IMR-90 (cell line): ENCODE data around the gene BLOC1S4. TPM values are rescaled to one million over a fixed set of nuclear protein-coding genes. Genes with fewer than 3 reads are reported as not detected.

Source experiments
- ATAC-seq: fragments of 200-7000 bp; cut with Tn5 transposase; 2 replicates; pipeline ENCODE4 v1.9.1; 2020; ENCODE audit warnings: low read depth, mild to moderate bottlenecking, moderate library complexity
- BruUV-seq: library from RNA; stranded (reverse); fragments of 400-500 nt; replicated peaks from 2 replicates; lab custom pipeline; 2021; lab: Mats Ljungman, UMichigan
- CTCF ChIA-PET: fragments of 300-600 bp; formaldehyde crosslinking; extraction: SDS; loops from one replicate; lab custom pipeline; 2021; ENCODE audit warnings: antibody characterized with exemption; lab: Yijun Ruan, JAX
- POLR2A ChIA-PET: fragments of 300-600 bp; sonication (Branson Sonifier 250); formaldehyde crosslinking; loops from one replicate; lab custom pipeline; 2022; ENCODE audit warnings: antibody characterized with exemption; ENCODE audit not compliant: unreplicated experiment; lab: Charles Lee
- DNase-seq: peaks from one replicate; pipeline ENCODE4 v3.0.0; 2013
- H2AFZ ChIP-seq: replicated peaks from 2 replicates; pipeline ENCODE3; 2013; ENCODE audit warnings: low read length, mild to moderate bottlenecking; ENCODE audit not compliant: poor library complexity
- H2AK5ac ChIP-seq: 2 replicates; pipeline ENCODE4 v1.6.1; 2013; ENCODE audit warnings: low read depth, low read length, inconsistent platforms
- H2AK9ac ChIP-seq: replicated peaks from 2 replicates; pipeline ENCODE3; 2013; ENCODE audit warnings: mild to moderate bottlenecking, low read depth, low read length, moderate library complexity; ENCODE audit not compliant: poor library complexity
- H2BK120ac ChIP-seq: 2 replicates; pipeline ENCODE4 v1.6.1; 2013; ENCODE audit warnings: low read depth, low read length, inconsistent platforms
- H2BK15ac ChIP-seq: 3 replicates; pipeline ENCODE4 v1.6.1; 2013; ENCODE audit warnings: low read depth, low read length, inconsistent platforms
- H2BK20ac ChIP-seq: 2 replicates; pipeline ENCODE4 v1.6.1; 2013; ENCODE audit warnings: low read depth, mild to moderate bottlenecking, inconsistent platforms, low read length, moderate library complexity
- H2BK5ac ChIP-seq: 2 replicates; pipeline ENCODE4 v1.6.1; 2013; ENCODE audit warnings: mild to moderate bottlenecking, low read depth, low read length, inconsistent platforms; ENCODE audit not compliant: poor library complexity, severe bottlenecking
- H3K14ac ChIP-seq: replicated peaks from 2 replicates; pipeline ENCODE4 v1.6.1; 2013; ENCODE audit warnings: low read depth, low read length, inconsistent platforms
- H3K18ac ChIP-seq: 2 replicates; pipeline ENCODE4 v1.6.1; 2013; ENCODE audit warnings: low read depth, low read length, control low read depth
- H3K23ac ChIP-seq: 2 replicates; pipeline ENCODE4 v1.6.1; 2013; ENCODE audit warnings: low read depth, low read length, inconsistent platforms
- H3K27ac ChIP-seq: 2 replicates; pipeline ENCODE4 v1.5.1; 2013; ENCODE audit warnings: mild to moderate bottlenecking, control low read depth, low read length; ENCODE audit not compliant: insufficient read depth
- H3K27me3 ChIP-seq: 2 replicates; pipeline ENCODE4 v1.6.1; 2013; ENCODE audit warnings: low read length; ENCODE audit not compliant: control insufficient read depth, insufficient read depth
- H3K36me3 ChIP-seq: 2 replicates; pipeline ENCODE4 v1.6.1; 2013; ENCODE audit warnings: low read length, mixed read lengths; ENCODE audit not compliant: control insufficient read depth, insufficient read depth
- H3K4ac ChIP-seq: 2 replicates; pipeline ENCODE4 v1.6.1; 2013; ENCODE audit warnings: low read depth, low read length, inconsistent platforms
- H3K4me1 ChIP-seq: 2 replicates; pipeline ENCODE4 v1.6.1; 2013; ENCODE audit warnings: low read length, mixed read lengths; ENCODE audit not compliant: control insufficient read depth, insufficient read depth
- H3K4me2 ChIP-seq: 2 replicates; pipeline ENCODE4 v1.6.1; 2013; ENCODE audit warnings: low read depth, mild to moderate bottlenecking, control low read depth, low read length, moderate library complexity
- H3K4me3 ChIP-seq: 2 replicates; pipeline ENCODE4 v1.5.1; 2013; ENCODE audit warnings: low read depth, mild to moderate bottlenecking, control low read depth, low read length, moderate library complexity; ENCODE audit not compliant: insufficient read depth
- H3K56ac ChIP-seq: 2 replicates; pipeline ENCODE4 v1.6.1; 2013; ENCODE audit warnings: low read length, inconsistent platforms; ENCODE audit not compliant: insufficient read depth; ENCODE audit errors: extremely low read depth
- H3K79me1 ChIP-seq, 2 experiments: 2 replicates each; pipeline ENCODE4 v1.6.1; 2013; ENCODE audit warnings: low read length in 2 of 2, inconsistent platforms in 1 of 2, low read depth in 1 of 2
- H3K9ac ChIP-seq: 2 replicates; pipeline ENCODE4 v1.6.1; 2013; ENCODE audit warnings: low read depth, low read length, control low read depth
- H3K9me1 ChIP-seq: 2 replicates; pipeline ENCODE4 v1.6.1; 2013; ENCODE audit warnings: low read length, inconsistent platforms; ENCODE audit not compliant: insufficient read depth
- H3K9me3 ChIP-seq: 2 replicates; pipeline ENCODE4 v1.6.1; 2013; ENCODE audit warnings: low read length; ENCODE audit not compliant: control insufficient read depth, insufficient read depth
- H4K20me1 ChIP-seq: 2 replicates; pipeline ENCODE4 v1.6.1; 2013; ENCODE audit warnings: low read length, inconsistent platforms; ENCODE audit not compliant: insufficient read depth
- H4K5ac ChIP-seq: 2 replicates; pipeline ENCODE4 v1.6.1; 2013; ENCODE audit warnings: mild to moderate bottlenecking, low read depth, low read length, control low read depth
- H4K8ac ChIP-seq, 2 experiments: 2 replicates each; pipeline ENCODE4 v1.6.1; 2013; ENCODE audit warnings: low read depth in 2 of 2, low read length in 2 of 2, control low read depth in 1 of 2, inconsistent platforms in 1 of 2
- H4K91ac ChIP-seq: 2 replicates; pipeline ENCODE4 v1.6.1; 2013; ENCODE audit warnings: low read depth, low read length, inconsistent platforms; ENCODE audit not compliant: insufficient read depth
- BHLHE40 ChIP-seq: fragments of 150-350 bp; IDR thresholded peaks from 2 replicates; pipeline ENCODE4 v1.6.1; 2016; ENCODE audit warnings: mild to moderate bottlenecking, low read depth, low read length
- CEBPB ChIP-seq: IDR thresholded peaks from 2 replicates; pipeline ENCODE4 v1.6.1; 2012; ENCODE audit warnings: low read depth, low read length, improper control_type of control experiment
- CHD1 ChIP-seq: IDR thresholded peaks from 2 replicates; pipeline ENCODE4 v1.6.1; 2012; ENCODE audit warnings: low read depth, low read length, improper control_type of control experiment
- CTCF ChIP-seq: conservative IDR thresholded peaks from 2 replicates; pipeline ENCODE4 v1.5.1; 2012; ENCODE audit warnings: mild to moderate bottlenecking, low read depth, low read length, improper control_type of control experiment
- FOS ChIP-seq: fragments of 150-350 bp; IDR thresholded peaks from 2 replicates; pipeline ENCODE4 v1.6.1; 2016; ENCODE audit warnings: low read depth, low read length
- MAFK ChIP-seq: IDR thresholded peaks from 2 replicates; pipeline ENCODE4 v1.6.1; 2012; ENCODE audit warnings: low read depth, low read length, improper control_type of control experiment
- MAZ ChIP-seq: IDR thresholded peaks from 2 replicates; pipeline ENCODE4 v1.6.1; 2012; ENCODE audit warnings: low read depth, mild to moderate bottlenecking, low read length, improper control_type of control experiment, moderate library complexity, borderline replicate concordance
- MXI1 ChIP-seq: IDR thresholded peaks from 2 replicates; pipeline ENCODE4 v1.6.1; 2012; ENCODE audit warnings: low read depth, mild to moderate bottlenecking, low read length, moderate library complexity, borderline replicate concordance
- NFE2L2 ChIP-seq: fragments of 150-350 bp; IDR thresholded peaks from 2 replicates; pipeline ENCODE4 v1.6.1; 2016; ENCODE audit warnings: low read depth, mild to moderate bottlenecking, low read length
- POLR2A ChIP-seq: IDR thresholded peaks from 2 replicates; pipeline ENCODE4 v1.6.1; 2012; ENCODE audit warnings: mild to moderate bottlenecking, low read depth, low read length
- RAD21 ChIP-seq: IDR thresholded peaks from 2 replicates; pipeline ENCODE4 v1.6.1; 2012; ENCODE audit warnings: low read length, improper control_type of control experiment
- RCOR1 ChIP-seq: IDR thresholded peaks from 2 replicates; pipeline ENCODE4 v1.6.1; 2012; ENCODE audit warnings: mild to moderate bottlenecking, low read length, improper control_type of control experiment; ENCODE audit not compliant: insufficient replicate concordance
- RFX5 ChIP-seq: IDR thresholded peaks from 2 replicates; pipeline ENCODE4 v1.8.0; 2012; ENCODE audit warnings: low read depth, mild to moderate bottlenecking, low read length, moderate library complexity
- SMC3 ChIP-seq: fragments of 150-350 bp; IDR thresholded peaks from 2 replicates; pipeline ENCODE4 v1.6.1; 2016; ENCODE audit warnings: low read depth, mild to moderate bottlenecking, antibody characterized with exemption, low read length, moderate library complexity
- USF2 ChIP-seq: fragments of 150-350 bp; IDR thresholded peaks from 2 replicates; pipeline ENCODE4 v1.6.1; 2017; ENCODE audit warnings: mild to moderate bottlenecking, antibody characterized with exemption, low read length, low read depth
- whole genome bisulfite sequencing, 2 experiments: methylation state at CpG; one replicate each; pipeline versions ENCODE4 v1.1.5 to v1.1.7; 2013; ENCODE audit warnings: missing lambda C conversion rate in 2 of 2; ENCODE audit not compliant: insufficient read length in 1 of 2; ENCODE audit errors: extremely low coverage in 2 of 2; 5-methylcytosine and 5-hydroxymethylcytosine counted together
- dilution Hi-C: fragments of 300-500 bp; cut with HindIII; formaldehyde crosslinking; loops from one replicate; pipeline ENCODE4 v1.14.3; 2018; ENCODE audit warnings: low sequenced_read_pairs; ENCODE audit not compliant: unreplicated experiment
- in situ Hi-C: fragments of 300-500 bp; cut with MboI; formaldehyde crosslinking; loops from 3 replicates; pipeline ENCODE4 v1.14.3; 2019; ENCODE audit warnings: low sequenced_read_pairs, inconsistent platforms, mixed read lengths
- intact Hi-C: fragments of 100-400 bp; cut with micrococcal nuclease; formaldehyde crosslinking; loops from 2 replicates; pipeline ENCODE4 v1.10.0; 2022
- polyA plus RNA-seq, 3 experiments: library from polyadenylated mRNA; depleted of rRNA; stranded (reverse); fragments of >200 nt; gene quantifications; 2 replicates each; pipeline ENCODE4 v1.2.3, GENCODE V29; 2012; ENCODE audit warnings: low replicate concordance in 1 of 3
- total RNA-seq: library from RNA; depleted of rRNA; stranded (reverse); fragments of >200 nt; gene quantifications from 2 replicates; pipeline ENCODE4 v1.2.3, GENCODE V29; 2012
- TF ChIP-seq, protein P1 (sequence below): fragments of 150-350 bp; IDR thresholded peaks from 2 replicates; pipeline ENCODE4 v1.6.1; 2016; ENCODE audit warnings: low read depth, mild to moderate bottlenecking, low read length, moderate library complexity, borderline replicate concordance

Gene BLOC1S4
- total and polyA plus RNA-seq, 2 of the 4 experiments (the other 2 are of a cell fraction), result 8.8 to 22.1 TPM

- intact Hi-C loops (no loop called here), in situ Hi-C loops (no loop called here), dilution Hi-C loops (no loop called here)
- peaks cover 22% of the 10 kb centered on the region for H3K9me1 ChIP-seq
- H3K18ac ChIP-seq, result no peak overlapping the region
- no peak overlapping the region for H2AFZ ChIP-seq
- peaks cover 28% of the 10 kb centered on the region; the same call in 1 of the 2 replicates for H4K20me1 ChIP-seq
- H3K27ac ChIP-seq, result no peak overlapping the region
- no peak overlapping the region for H2AK9ac ChIP-seq
- H3K4ac ChIP-seq, result no peak overlapping the region
- no peak overlapping the region for H4K5ac ChIP-seq
- CTCF ChIA-PET, result no interaction called here
- no peak overlapping the region for H2BK20ac ChIP-seq
- no CpG with 5 or more reads among the region's 2 CpGs for WGBS, 2 experiments
- H2BK5ac ChIP-seq, result no peak overlapping the region
- ATAC-seq, result no peak
- H3K36me3 ChIP-seq, result peaks cover 11% of the 10 kb centered on the region
- no peak overlapping the region for H3K9ac ChIP-seq
- POLR2A ChIA-PET, result no interaction called here
- no peak overlapping the region for H2AK5ac ChIP-seq
- H2BK15ac ChIP-seq, result no peak overlapping the region
- no peak for TF ChIP-seq SMC3
- TF ChIP-seq POLR2A, result no peak
- TF ChIP-seq MAFK, result no peak
- no peak for TF ChIP-seq CTCF
- TF ChIP-seq CHD1, result no peak
- TF ChIP-seq NFE2L2, result no peak
- TF ChIP-seq RCOR1, result no peak
- TF ChIP-seq, protein P1, sequence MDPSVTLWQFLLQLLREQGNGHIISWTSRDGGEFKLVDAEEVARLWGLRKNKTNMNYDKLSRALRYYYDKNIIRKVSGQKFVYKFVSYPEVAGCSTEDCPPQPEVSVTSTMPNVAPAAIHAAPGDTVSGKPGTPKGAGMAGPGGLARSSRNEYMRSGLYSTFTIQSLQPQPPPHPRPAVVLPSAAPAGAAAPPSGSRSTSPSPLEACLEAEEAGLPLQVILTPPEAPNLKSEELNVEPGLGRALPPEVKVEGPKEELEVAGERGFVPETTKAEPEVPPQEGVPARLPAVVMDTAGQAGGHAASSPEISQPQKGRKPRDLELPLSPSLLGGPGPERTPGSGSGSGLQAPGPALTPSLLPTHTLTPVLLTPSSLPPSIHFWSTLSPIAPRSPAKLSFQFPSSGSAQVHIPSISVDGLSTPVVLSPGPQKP, result no peak
- TF ChIP-seq CEBPB, result no peak
- TF ChIP-seq RFX5, result no peak
- TF ChIP-seq MXI1, result no peak
- TF ChIP-seq RAD21, result no peak
- TF ChIP-seq MAZ, result no peak
- no peak for TF ChIP-seq FOS
- no peak for TF ChIP-seq BHLHE40
- TF ChIP-seq USF2, result no peak
- H3K9me3 ChIP-seq, result peaks cover 2% of the 10 kb centered on the region; the same call in 1 of the 2 replicates
- H3K56ac ChIP-seq, result no peak overlapping the region
- H4K91ac ChIP-seq, result no peak overlapping the region
- H3K4me1 ChIP-seq, result peaks cover 7% of the 10 kb centered on the region
- no peak overlapping the region for H3K4me3 ChIP-seq
- H3K14ac ChIP-seq, result no peak overlapping the region
- DNase-seq, result no peak
- no TSS peak for BruUV-seq
- H3K79me1 ChIP-seq, result peaks cover 48 to 74% of the 10 kb centered on the region in 2 experiments
- H3K23ac ChIP-seq, result no peak overlapping the region
- H3K4me2 ChIP-seq, result no peak overlapping the region
- H2BK120ac ChIP-seq, result no peak overlapping the region
- no peaks in the 10 kb centered on the region for H3K27me3 ChIP-seq
- H4K8ac ChIP-seq, result no peak overlapping the region
These were observed 10.3 kb upstream of the BLOC1S4 start for GRCh38 chr4:6705646-6706045.
